ENCODE data around the gene PLEKHH3.

PLEKHH3 gene

DNA sequence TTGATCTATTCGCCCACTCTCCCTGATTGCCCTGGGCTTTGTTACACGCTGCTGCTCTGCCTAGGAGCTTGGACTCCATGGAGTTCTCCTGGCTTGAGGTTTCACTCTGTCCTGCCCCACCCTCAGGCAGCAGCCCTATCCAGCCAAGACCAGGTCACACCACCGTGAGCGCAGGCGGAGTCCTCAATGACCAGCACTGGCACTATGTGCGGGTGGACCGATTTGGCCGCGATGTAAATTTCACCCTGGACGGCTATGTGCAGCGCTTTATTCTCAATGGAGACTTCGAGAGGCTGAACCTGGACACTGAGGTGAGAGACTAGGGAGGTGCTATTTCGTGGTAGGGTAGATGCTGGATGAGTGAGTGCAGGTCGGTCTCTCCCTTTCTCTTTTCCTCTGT is 9.0 kb upstream of the PLEKHH3 start:
- DNase-seq (ENCODE audit: low read depth), result no peak

GRCh38 chr17:42684929-42685556 is 8.2 kb upstream of the PLEKHH3 start:
- DNase-seq (ENCODE audit: low read depth), result no peak

DNA sequence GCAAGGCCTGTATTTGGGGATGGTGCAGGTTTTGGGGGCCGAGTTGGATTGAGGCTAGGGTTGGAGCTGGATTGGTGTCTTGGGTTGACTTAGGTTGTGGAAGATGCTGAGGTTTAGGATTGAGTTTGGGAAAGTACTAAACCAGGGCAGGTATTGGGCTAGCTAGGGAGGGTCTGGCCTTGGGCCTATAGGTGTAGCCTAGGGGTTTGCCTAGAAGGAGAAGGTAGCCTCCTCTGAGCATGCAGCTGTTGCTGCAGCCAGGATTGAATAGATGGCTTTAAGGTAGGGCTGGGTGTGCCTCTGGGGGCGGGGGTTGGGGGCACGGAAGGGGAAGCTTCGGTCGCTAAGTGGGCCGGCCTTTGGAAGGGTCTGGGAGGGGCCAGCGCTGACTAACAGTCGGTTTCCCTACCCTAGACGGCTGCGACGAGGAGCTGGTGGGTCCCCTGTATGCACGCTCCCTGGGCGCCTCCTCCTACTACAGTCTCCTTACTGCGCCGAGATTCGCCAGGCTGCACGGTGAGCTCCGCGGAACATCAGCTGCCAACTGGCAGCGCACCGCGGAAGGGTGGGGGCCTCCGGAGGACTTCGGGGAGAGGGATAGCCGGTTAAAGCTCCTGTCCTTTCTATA is 6.7 kb upstream of the PLEKHH3 start:
- DNase-seq (ENCODE audit: low read depth), result no peak

DNA sequence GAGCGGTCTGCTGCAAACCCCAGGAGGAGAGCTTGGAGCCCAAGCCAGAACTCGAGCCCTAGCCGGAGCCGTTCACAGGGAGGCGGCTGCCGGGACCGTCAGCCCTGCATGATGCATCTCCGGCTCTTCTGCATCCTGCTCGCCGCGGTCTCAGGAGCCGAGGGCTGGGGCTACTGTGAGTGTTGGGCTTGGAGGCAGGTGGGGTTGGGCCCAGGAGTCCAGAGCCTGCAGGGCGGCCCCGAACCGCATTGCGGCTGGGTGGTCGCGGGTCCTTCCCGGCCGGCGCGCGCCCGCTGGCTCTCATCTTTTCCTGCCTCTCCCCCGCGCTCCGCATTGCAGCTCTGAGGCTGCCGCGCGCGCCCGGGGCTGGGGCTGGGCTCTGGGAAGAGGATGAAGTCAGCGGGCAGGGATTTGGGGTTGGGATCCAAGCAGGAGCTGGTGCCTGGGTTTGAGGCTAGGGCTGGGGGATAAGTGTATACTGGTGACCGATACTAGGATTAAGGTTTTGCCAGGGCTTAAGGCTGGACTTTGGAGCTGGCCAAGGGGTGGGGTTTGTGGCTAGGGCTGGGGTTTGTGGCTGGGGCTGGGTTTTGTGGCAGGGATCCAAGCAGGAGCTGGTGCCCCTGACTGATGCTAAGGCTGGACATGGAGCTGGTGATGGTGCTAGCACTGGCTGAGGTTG is 6.1 kb upstream of the PLEKHH3 start:
- peak; percentile 47 for DNase-seq (ENCODE audit: low read depth)

DNA sequence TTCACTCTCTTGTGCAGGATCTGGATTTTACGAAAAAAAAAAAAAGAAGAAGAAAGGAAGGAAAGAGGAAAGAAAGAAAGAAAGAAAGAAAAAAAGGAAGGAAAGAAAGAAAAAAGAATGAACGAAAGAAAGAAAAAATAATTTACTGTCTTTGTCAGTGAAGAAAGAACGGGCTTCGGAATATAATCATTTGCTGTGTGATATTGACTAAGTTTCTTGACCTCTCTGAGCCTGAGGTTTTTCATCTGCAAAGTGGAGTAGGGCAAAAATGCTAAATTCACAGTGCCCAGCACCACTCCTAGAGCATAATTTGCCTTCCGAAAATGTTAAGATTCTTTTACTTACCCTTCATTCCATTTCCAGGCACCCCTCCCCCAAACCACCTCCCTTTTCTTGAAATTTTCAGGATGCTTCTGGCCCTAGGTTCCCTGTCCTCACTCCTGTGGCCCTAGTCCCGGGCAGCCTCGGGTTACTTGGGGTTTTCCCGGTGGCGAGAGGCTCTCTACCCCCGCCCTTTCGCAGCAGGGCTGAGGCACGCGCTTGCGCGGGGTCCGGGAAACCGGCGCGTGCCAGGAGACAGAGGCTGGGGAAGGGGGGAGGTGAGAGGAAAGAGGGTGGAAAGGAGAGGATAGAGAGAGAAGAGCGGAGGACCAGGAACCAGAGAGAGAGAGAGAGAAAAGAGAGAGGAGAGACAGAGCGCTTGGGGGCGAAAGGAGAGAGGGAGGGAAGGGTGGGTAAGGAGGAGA is 5.4 kb upstream of the PLEKHH3 start, which contains the start of gene CNTNAP1:
TSS of gene CNTNAP1 (plus strand) at position 556 of the 746 bp plus-strand sequence. CDS start 299 bp downstream, outside the sequence.
- DNase-seq (ENCODE audit: low read depth), result peak; percentile 47

DNA sequence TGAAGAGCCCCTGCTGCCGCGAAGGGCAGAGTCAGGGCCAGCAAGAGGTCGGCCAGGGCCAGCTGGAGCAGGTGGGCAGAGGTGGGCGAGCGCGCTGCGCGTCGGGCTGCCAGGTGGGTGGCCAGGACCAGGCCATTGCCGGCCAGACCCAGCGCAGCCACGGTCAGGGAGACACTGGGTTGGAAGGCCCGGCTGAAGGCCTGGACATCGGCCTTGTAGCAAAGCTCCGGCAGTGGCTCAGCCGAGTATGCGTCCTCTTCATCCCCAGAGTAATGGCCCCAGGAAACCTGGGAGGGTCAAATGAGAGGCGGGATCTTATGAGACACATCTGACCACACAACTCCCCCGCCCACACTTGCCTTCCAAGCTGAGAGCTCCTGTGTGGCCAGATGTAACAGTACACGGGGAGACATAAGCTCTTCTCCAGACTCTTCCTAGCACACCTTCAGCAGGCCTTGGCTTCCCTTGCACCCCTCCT is 3.6 kb upstream of the PLEKHH3 start:
- DNase-seq (ENCODE audit: low read depth), result peak; percentile 61

- DNase-seq (ENCODE audit: low read depth), result peak; percentile 62
Observed at GRCh38 chr17:42679492-42680330, 2.9 kb upstream of the PLEKHH3 start.

DNA sequence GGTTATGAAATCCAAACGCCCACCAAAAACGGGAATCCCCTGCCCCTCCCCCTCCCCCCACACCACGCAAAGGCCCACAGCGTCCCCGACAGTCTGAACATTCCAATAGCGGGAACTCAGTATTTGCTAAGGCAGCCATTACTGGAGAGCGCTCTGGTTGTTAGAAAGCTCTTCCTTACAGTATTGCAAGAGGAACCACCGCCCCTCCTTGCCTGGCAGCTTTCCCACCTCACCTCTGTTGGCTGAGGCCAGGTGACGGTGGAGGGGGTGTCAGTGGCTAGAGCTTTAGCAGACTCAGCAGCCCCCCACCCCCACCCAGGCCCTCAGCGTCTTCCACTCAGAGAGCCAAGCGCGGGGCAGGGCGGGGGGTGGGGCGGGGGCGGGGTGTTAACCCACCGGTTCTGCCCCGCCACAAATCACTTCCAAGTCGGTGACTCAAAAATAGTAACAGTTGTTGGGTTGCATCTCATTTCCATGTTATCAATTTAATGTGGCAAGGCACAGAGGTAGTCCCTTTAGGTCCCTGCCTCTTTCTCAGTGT is 2.2 kb upstream of the PLEKHH3 start:
- DNase-seq (ENCODE audit: low read depth), result peak; percentile 59

- peak; percentile 73 for DNase-seq (ENCODE audit: low read depth)
Observed at GRCh38 chr17:42677921-42678781, 1.4 kb upstream of the PLEKHH3 start.

- peak; percentile 99 for DNase-seq (ENCODE audit: low read depth)
Observed at GRCh38 chr17:42677012-42677857, 441 bp upstream of the PLEKHH3 start.

- DNase-seq (ENCODE audit: low read depth), result peak; percentile 34
Observed at GRCh38 chr17:42675965-42676423, 800 bp downstream of the PLEKHH3 start.

- DNase-seq (ENCODE audit: low read depth), result no peak
Observed at GRCh38 chr17:42675348-42675964, 1.3 kb downstream of the PLEKHH3 start.

DNA sequence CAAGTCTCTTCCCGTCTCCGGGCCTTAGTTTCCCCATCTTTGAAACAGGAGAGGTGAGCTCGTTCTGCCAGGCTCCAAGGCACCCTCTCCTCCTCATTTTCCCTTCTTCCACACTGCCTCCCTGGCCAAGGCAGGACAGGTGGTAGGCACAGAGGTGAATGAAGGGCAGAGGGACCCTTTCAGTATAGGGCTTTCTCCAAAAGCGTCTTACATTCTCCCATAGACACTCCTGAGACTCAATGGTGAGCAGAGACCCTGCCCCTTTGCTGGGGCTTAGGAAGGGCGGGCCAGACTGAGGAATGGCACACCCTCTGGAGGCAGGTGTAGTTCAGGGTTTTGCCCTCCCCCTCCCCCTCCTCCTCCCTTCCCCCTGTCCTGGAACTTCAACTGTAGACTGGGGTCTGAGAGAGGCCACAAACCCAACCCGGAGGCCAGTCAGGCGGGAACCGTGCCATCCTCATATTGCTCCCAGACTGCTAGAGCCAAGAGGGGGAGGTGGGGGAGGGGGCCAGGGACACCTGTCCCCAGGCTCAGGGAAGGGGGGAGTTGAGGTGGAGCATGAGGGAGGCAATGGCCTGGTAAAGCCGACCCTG is 1.9 kb downstream of the PLEKHH3 start:
- no peak for DNase-seq (ENCODE audit: low read depth)

- peak; percentile 69 for DNase-seq (ENCODE audit: low read depth)
Observed at GRCh38 chr17:42673885-42674754, 2.7 kb downstream of the PLEKHH3 start.

GRCh38 chr17:42673266-42673884 is 3.4 kb downstream of the PLEKHH3 start:
- DNase-seq (ENCODE audit: low read depth), result no peak

GRCh38 chr17:42672038-42672437 is 4.8 kb downstream of the PLEKHH3 start:
- DNase-seq (ENCODE audit: low read depth), result no peak
